ENCODE results near the gene GRK5. TPM values are rescaled to one million over a fixed set of nuclear protein-coding genes. Genes with fewer than 3 reads are reported as not detected.

GRK5 gene
- polyA plus RNA-seq, 1 donor from 2014 or later, result 34.9 TPM

- Histone ChIP-seq H4K20me1 (ENCODE audit: insufficient read depth) (no peaks in the 10 kb centered on the region), H3K79me2 (replicated peaks; ENCODE audit: insufficient read depth, low read length) (no peaks in the 10 kb centered on the region), H3K9me3 (ENCODE audit: low read length) (no peaks in the 10 kb centered on the region), H3K9me2 (ENCODE audit: insufficient read depth, low read length) (no peaks in the 10 kb centered on the region), H3F3A (ENCODE audit: insufficient read depth, low read length, poor library complexity, severe bottlenecking) (no peaks in the 10 kb centered on the region), H2AFZ (ENCODE audit: low read depth, low read length) (no peak overlapping the region), H3K27me3 (ENCODE audit: insufficient read depth, low read depth, low read length) (no peaks in the 10 kb centered on the region), H3K36me3 (ENCODE audit: insufficient read depth, low read length) (no peaks in the 10 kb centered on the region), H3K4me2 (ENCODE audit: low read length) (no peak overlapping the region), H3K9ac (ENCODE audit: low read length) (no peak overlapping the region), H3K4me3 (ENCODE audit: low read length) (no peak overlapping the region), H3K27ac (ENCODE audit: low read length) (no peak overlapping the region)
- TF ChIP-seq REST (IDR thresholded peaks at IDR 0.05; ENCODE audit: borderline replicate concordance) (no peak), MXI1 (conservative IDR thresholded peaks at IDR 0.05; ENCODE audit: poor library complexity, severe bottlenecking) (no peak), RAD21 (conservative IDR thresholded peaks at IDR 0.05) (no peak), TAF1 (IDR thresholded peaks at IDR 0.05; ENCODE audit: low read depth) (no peak), POLR2AphosphoS5 (IDR thresholded peaks at IDR 0.05) (no peak), EZH2 (IDR thresholded peaks at IDR 0.05; ENCODE audit: borderline replicate concordance, insufficient read depth, low read length, poor library complexity, severe bottlenecking) (no peak), SMC3 (conservative IDR thresholded peaks at IDR 0.05; ENCODE audit: poor library complexity) (no peak), EP300 (conservative IDR thresholded peaks at IDR 0.05; ENCODE audit: poor library complexity, severe bottlenecking) (no peak), CTCF (IDR thresholded peaks at IDR 0.05; ENCODE audit: poor library complexity, severe bottlenecking) (no peak)
Observed at GRCh38 chr10:119483839-119484238, 276.5 kb downstream of the GRK5 start.

- H3K4me3 ChIP-seq (ENCODE audit: low read length), result no peak overlapping the region
- TF ChIP-seq CTCF (IDR thresholded peaks at IDR 0.05; ENCODE audit: poor library complexity, severe bottlenecking) (no peak), RAD21 (conservative IDR thresholded peaks at IDR 0.05) (no peak), MXI1 (conservative IDR thresholded peaks at IDR 0.05; ENCODE audit: poor library complexity, severe bottlenecking) (no peak), EZH2 (IDR thresholded peaks at IDR 0.05; ENCODE audit: borderline replicate concordance, insufficient read depth, low read length, poor library complexity, severe bottlenecking) (no peak), REST (IDR thresholded peaks at IDR 0.05; ENCODE audit: borderline replicate concordance) (no peak), SMC3 (conservative IDR thresholded peaks at IDR 0.05; ENCODE audit: poor library complexity) (no peak), POLR2AphosphoS5 (IDR thresholded peaks at IDR 0.05) (no peak), TAF1 (IDR thresholded peaks at IDR 0.05; ENCODE audit: low read depth) (no peak), EP300 (conservative IDR thresholded peaks at IDR 0.05; ENCODE audit: poor library complexity, severe bottlenecking) (no peak)
- H3K79me2 ChIP-seq (replicated peaks; ENCODE audit: insufficient read depth, low read length), result no peaks in the 10 kb centered on the region
- no peaks in the 10 kb centered on the region for H3K9me2 ChIP-seq (ENCODE audit: insufficient read depth, low read length)
- no peaks in the 10 kb centered on the region for H3F3A ChIP-seq (ENCODE audit: insufficient read depth, low read length, poor library complexity, severe bottlenecking)
- no peaks in the 10 kb centered on the region for H4K20me1 ChIP-seq (ENCODE audit: insufficient read depth)
- no peaks in the 10 kb centered on the region for H3K9me3 ChIP-seq (ENCODE audit: low read length)
- no peak overlapping the region for H3K27ac ChIP-seq (ENCODE audit: low read length)
- no peak overlapping the region for H3K4me2 ChIP-seq (ENCODE audit: low read length)
- H2AFZ ChIP-seq (ENCODE audit: low read depth, low read length), result no peak overlapping the region
- H3K27me3 ChIP-seq (ENCODE audit: insufficient read depth, low read depth, low read length), result no peaks in the 10 kb centered on the region
- no peaks in the 10 kb centered on the region for H3K36me3 ChIP-seq (ENCODE audit: insufficient read depth, low read length)
- no peak overlapping the region for H3K9ac ChIP-seq (ENCODE audit: low read length)
Observed at GRCh38 chr10:119488675-119489074, 281.3 kb downstream of the GRK5 start.
